Upper lobe of left lung (tissue), 4 donors: Measurements from ENCODE around the gene CLGN.

Source experiments
- CTCF ChIP-seq, 6 experiments: fragments of 450-650 bp in 4 of 6; fragments of 200-600 bp in 2 of 6; sonication (generic) in 2 of 6; IDR thresholded peaks; one replicate each; pipeline ENCODE4 v1.5.1; 2016 to 2019; ENCODE audit warnings: antibody characterized with exemption in 6 of 6
- EP300 ChIP-seq, 4 donors: sonication (generic); formaldehyde crosslinking; IDR thresholded peaks; one replicate each; pipeline ENCODE4 v1.5.1; 2017; ENCODE audit warnings: antibody characterized with exemption in 4 of 4, control low read depth in 2 of 4
- POLR2A ChIP-seq, 4 donors: fragments of 450-650 bp; IDR thresholded peaks; one replicate each; pipeline ENCODE4 v1.5.1; 2016 to 2017; ENCODE audit warnings: antibody characterized with exemption in 4 of 4, mild to moderate bottlenecking in 2 of 4
- POLR2AphosphoS5 ChIP-seq, 2 donors: sonication (generic); formaldehyde crosslinking; IDR thresholded peaks; one replicate each; pipeline ENCODE4 v1.5.1; 2017; ENCODE audit warnings: antibody characterized with exemption in 2 of 2

DNA sequence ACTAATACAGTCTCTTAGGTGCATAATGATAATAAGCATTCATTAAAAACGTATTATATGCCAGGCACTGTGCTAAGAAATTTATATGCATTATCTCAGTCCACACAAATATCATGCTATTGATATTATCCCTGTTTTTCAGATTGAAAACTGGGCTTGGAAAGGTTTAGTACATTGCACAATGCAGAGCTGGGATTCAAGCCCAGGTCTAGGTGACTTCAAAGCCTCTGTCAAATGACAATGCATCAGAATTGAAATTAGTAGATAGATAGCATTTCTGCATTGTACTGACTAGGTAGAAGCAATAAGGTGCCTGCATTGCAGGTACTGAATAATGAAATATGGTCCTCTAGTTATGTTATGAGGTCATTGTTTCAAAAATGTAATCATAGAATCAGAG lies 72.2 kb downstream of the CLGN start:
- TF ChIP-seq CTCF (IDR thresholded peaks at IDR 0.05): no peak
- no peak for TF ChIP-seq POLR2A (IDR thresholded peaks at IDR 0.05)
- no peak for TF ChIP-seq POLR2AphosphoS5 (IDR thresholded peaks at IDR 0.05)
- no peak for TF ChIP-seq EP300 (IDR thresholded peaks at IDR 0.05)
